ENCODE data around the gene NCBP3.

The NCBP3 gene

GRCh38 chr17:3835410-3836229, 10.4 kb downstream of the NCBP3 start:
- Histone ChIP-seq H3K27ac (ENCODE audit: low read depth, low read length) (no peak overlapping the region), H3K9me3 (ENCODE audit: control insufficient read depth in 1 of 2, low read length in 2 of 2) (no peaks in the 10 kb centered on the region), H3K9ac (ENCODE audit: low read depth in 1 of 2, low read length in 2 of 2) (no peak overlapping the region), H3K4me3 (ENCODE audit: low read depth in 1 of 2, low read length in 2 of 2) (no peak overlapping the region), H3K4me1 (ENCODE audit: control insufficient read depth in 1 of 2, insufficient read depth in 2 of 2, low read length in 2 of 2) (peaks cover 11 to 18% of the 10 kb centered on the region in 2 donors), H3K36me3 (ENCODE audit: control insufficient read depth in 1 of 2, insufficient read depth in 2 of 2, low read length in 2 of 2) (peaks cover 25 to 41% of the 10 kb centered on the region in 2 donors), H3K27me3 (ENCODE audit: control insufficient read depth in 1 of 2, insufficient read depth in 2 of 2, low read length in 2 of 2) (no peaks in the 10 kb centered on the region)

- Histone ChIP-seq H3K27ac (ENCODE audit: low read depth, low read length) (no peak overlapping the region), H3K4me3 (ENCODE audit: low read depth in 1 of 2, low read length in 2 of 2) (no peak overlapping the region), H3K36me3 (ENCODE audit: control insufficient read depth in 1 of 2, insufficient read depth in 2 of 2, low read length in 2 of 2) (peaks cover 24 to 37% of the 10 kb centered on the region in 2 donors), H3K27me3 (ENCODE audit: control insufficient read depth in 1 of 2, insufficient read depth in 2 of 2, low read length in 2 of 2) (no peaks in the 10 kb centered on the region), H3K9me3 (ENCODE audit: control insufficient read depth in 1 of 2, low read length in 2 of 2) (no peaks in the 10 kb centered on the region), H3K4me1 (ENCODE audit: control insufficient read depth in 1 of 2, insufficient read depth in 2 of 2, low read length in 2 of 2) (peaks cover 6 to 18% of the 10 kb centered on the region in 2 donors), H3K9ac (ENCODE audit: low read depth in 1 of 2, low read length in 2 of 2) (no peak overlapping the region)
These were observed 11.2 kb downstream of the NCBP3 start for GRCh38 chr17:3834811-3835210.

GRCh38 chr17:3828852-3829232, 17.2 kb downstream of the NCBP3 start:
- Histone ChIP-seq H3K36me3 (ENCODE audit: control insufficient read depth in 1 of 2, insufficient read depth in 2 of 2, low read length in 2 of 2) (peaks cover 25 to 60% of the 10 kb centered on the region in 2 donors), H3K9ac (ENCODE audit: low read depth in 1 of 2, low read length in 2 of 2) (no peak overlapping the region), H3K27me3 (ENCODE audit: control insufficient read depth in 1 of 2, insufficient read depth in 2 of 2, low read length in 2 of 2) (no peaks in the 10 kb centered on the region), H3K9me3 (ENCODE audit: control insufficient read depth in 1 of 2, low read length in 2 of 2) (no peaks in the 10 kb centered on the region), H3K4me1 (ENCODE audit: control insufficient read depth in 1 of 2, insufficient read depth in 2 of 2, low read length in 2 of 2) (peaks cover 0 to 7% of the 10 kb centered on the region in 2 donors), H3K4me3 (ENCODE audit: low read depth in 1 of 2, low read length in 2 of 2) (no peak overlapping the region), H3K27ac (ENCODE audit: low read depth, low read length) (no peak overlapping the region)

GRCh38 chr17:3828151-3828851, 17.7 kb downstream of the NCBP3 start:
- H3K4me3 ChIP-seq (ENCODE audit: low read depth in 1 of 2, low read length in 2 of 2): no peak overlapping the region
- H3K9me3 ChIP-seq (ENCODE audit: control insufficient read depth in 1 of 2, low read length in 2 of 2): no peaks in the 10 kb centered on the region
- no peaks in the 10 kb centered on the region for H3K27me3 ChIP-seq (ENCODE audit: control insufficient read depth in 1 of 2, insufficient read depth in 2 of 2, low read length in 2 of 2)
- no peak overlapping the region for H3K27ac ChIP-seq (ENCODE audit: low read depth, low read length)
- no peak overlapping the region for H3K9ac ChIP-seq (ENCODE audit: low read depth in 1 of 2, low read length in 2 of 2)
- H3K36me3 ChIP-seq (ENCODE audit: control insufficient read depth in 1 of 2, insufficient read depth in 2 of 2, low read length in 2 of 2): peaks cover 26 to 62% of the 10 kb centered on the region in 2 donors
- peaks cover 0 to 7% of the 10 kb centered on the region in 2 donors for H3K4me1 ChIP-seq (ENCODE audit: control insufficient read depth in 1 of 2, insufficient read depth in 2 of 2, low read length in 2 of 2)

- peaks cover 31 to 67% of the 10 kb centered on the region in 2 donors for H3K36me3 ChIP-seq (ENCODE audit: control insufficient read depth in 1 of 2, insufficient read depth in 2 of 2, low read length in 2 of 2)
- H3K27ac ChIP-seq (ENCODE audit: low read depth, low read length): no peak overlapping the region
- H3K4me3 ChIP-seq (ENCODE audit: low read depth in 1 of 2, low read length in 2 of 2): no peak overlapping the region
- no peaks in the 10 kb centered on the region for H3K27me3 ChIP-seq (ENCODE audit: control insufficient read depth in 1 of 2, insufficient read depth in 2 of 2, low read length in 2 of 2)
- H3K9me3 ChIP-seq (ENCODE audit: control insufficient read depth in 1 of 2, low read length in 2 of 2): no peaks in the 10 kb centered on the region
- peaks cover 0 to 7% of the 10 kb centered on the region in 2 donors for H3K4me1 ChIP-seq (ENCODE audit: control insufficient read depth in 1 of 2, insufficient read depth in 2 of 2, low read length in 2 of 2)
- no peak overlapping the region for H3K9ac ChIP-seq (ENCODE audit: low read depth in 1 of 2, low read length in 2 of 2)
These were observed 18.8 kb downstream of the NCBP3 start for GRCh38 chr17:3827124-3827773.

GRCh38 chr17:3826191-3826590, 19.9 kb downstream of the NCBP3 start:
- H3K9ac ChIP-seq (ENCODE audit: low read depth in 1 of 2, low read length in 2 of 2): no peak overlapping the region
- H3K27ac ChIP-seq (ENCODE audit: low read depth, low read length): no peak overlapping the region
- H3K4me1 ChIP-seq (ENCODE audit: control insufficient read depth in 1 of 2, insufficient read depth in 2 of 2, low read length in 2 of 2): peaks cover 0 to 7% of the 10 kb centered on the region in 2 donors
- H3K9me3 ChIP-seq (ENCODE audit: control insufficient read depth in 1 of 2, low read length in 2 of 2): no peaks in the 10 kb centered on the region
- H3K36me3 ChIP-seq (ENCODE audit: control insufficient read depth in 1 of 2, insufficient read depth in 2 of 2, low read length in 2 of 2): peaks cover 39 to 77% of the 10 kb centered on the region in 2 donors
- no peaks in the 10 kb centered on the region for H3K27me3 ChIP-seq (ENCODE audit: control insufficient read depth in 1 of 2, insufficient read depth in 2 of 2, low read length in 2 of 2)
- H3K4me3 ChIP-seq (ENCODE audit: low read depth in 1 of 2, low read length in 2 of 2): no peak overlapping the region

- Histone ChIP-seq H3K27ac (ENCODE audit: low read depth, low read length) (no peak overlapping the region), H3K4me3 (ENCODE audit: low read depth in 1 of 2, low read length in 2 of 2) (no peak overlapping the region), H3K4me1 (ENCODE audit: control insufficient read depth in 1 of 2, insufficient read depth in 2 of 2, low read length in 2 of 2) (no peaks in the 10 kb centered on the region), H3K27me3 (ENCODE audit: control insufficient read depth in 1 of 2, insufficient read depth in 2 of 2, low read length in 2 of 2) (no peaks in the 10 kb centered on the region), H3K36me3 (ENCODE audit: control insufficient read depth in 1 of 2, insufficient read depth in 2 of 2, low read length in 2 of 2) (peaks cover 37 to 94% of the 10 kb centered on the region in 2 donors), H3K9me3 (ENCODE audit: control insufficient read depth in 1 of 2, low read length in 2 of 2) (no peaks in the 10 kb centered on the region), H3K9ac (ENCODE audit: low read depth in 1 of 2, low read length in 2 of 2) (no peak overlapping the region)
These were observed 24.9 kb downstream of the NCBP3 start for GRCh38 chr17:3821101-3821500.

GRCh38 chr17:3818786-3819185, 27.3 kb downstream of the NCBP3 start:
- Histone ChIP-seq H3K27me3 (ENCODE audit: control insufficient read depth in 1 of 2, insufficient read depth in 2 of 2, low read length in 2 of 2) (no peaks in the 10 kb centered on the region), H3K27ac (ENCODE audit: low read depth, low read length) (no peak overlapping the region), H3K4me1 (ENCODE audit: control insufficient read depth in 1 of 2, insufficient read depth in 2 of 2, low read length in 2 of 2) (no peaks in the 10 kb centered on the region), H3K9me3 (ENCODE audit: control insufficient read depth in 1 of 2, low read length in 2 of 2) (no peaks in the 10 kb centered on the region), H3K9ac (ENCODE audit: low read depth in 1 of 2, low read length in 2 of 2) (no peak overlapping the region), H3K4me3 (ENCODE audit: low read depth in 1 of 2, low read length in 2 of 2) (no peak overlapping the region), H3K36me3 (ENCODE audit: control insufficient read depth in 1 of 2, insufficient read depth in 2 of 2, low read length in 2 of 2) (peaks cover 47 to 94% of the 10 kb centered on the region in 2 donors)

- Histone ChIP-seq H3K4me3 (ENCODE audit: low read depth in 1 of 2, low read length in 2 of 2) (no peak overlapping the region), H3K27ac (ENCODE audit: low read depth, low read length) (no peak overlapping the region), H3K36me3 (ENCODE audit: control insufficient read depth in 1 of 2, insufficient read depth in 2 of 2, low read length in 2 of 2) (peaks cover 47 to 92% of the 10 kb centered on the region in 2 donors), H3K9ac (ENCODE audit: low read depth in 1 of 2, low read length in 2 of 2) (no peak overlapping the region), H3K4me1 (ENCODE audit: control insufficient read depth in 1 of 2, insufficient read depth in 2 of 2, low read length in 2 of 2) (no peaks in the 10 kb centered on the region), H3K27me3 (ENCODE audit: control insufficient read depth in 1 of 2, insufficient read depth in 2 of 2, low read length in 2 of 2) (no peaks in the 10 kb centered on the region), H3K9me3 (ENCODE audit: control insufficient read depth in 1 of 2, low read length in 2 of 2) (no peaks in the 10 kb centered on the region)
These were observed 28.0 kb downstream of the NCBP3 start for GRCh38 chr17:3817851-3818605.

Measured in duodenal mucosa (tissue), 2 donors.